ENCODE data around the gene TOGARAM1. TPM values are rescaled to one million over a fixed set of nuclear protein-coding genes. Genes with fewer than 3 reads are reported as not detected.

The TOGARAM1 gene
- total and polyA plus RNA-seq, 9 of the 15 experiments (the other 6 are each of a cell fraction or from before 2014, with no cell fraction given), result 1.3 to 6.4 (median 3.7) TPM

DNA sequence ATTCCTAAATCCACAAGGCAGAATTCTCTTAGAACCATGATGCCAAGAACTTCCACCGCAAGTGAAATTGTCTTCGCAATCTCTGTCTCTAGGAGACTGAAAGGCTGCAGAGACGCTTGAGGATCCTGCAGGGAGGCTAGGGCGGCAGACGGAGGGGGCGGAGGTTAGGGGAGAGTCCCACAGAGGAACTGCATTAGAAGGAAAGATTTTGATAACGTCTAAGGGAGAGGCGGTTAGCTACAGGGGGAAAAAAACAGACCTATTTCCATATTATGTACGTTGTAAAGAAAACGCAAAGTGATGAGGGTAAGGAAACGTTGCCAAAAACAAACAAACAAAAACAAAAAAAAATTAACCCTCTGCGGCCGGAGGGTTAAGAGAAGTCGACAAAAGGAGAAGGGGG, 838 bp upstream of the TOGARAM1 start (continued):
- no peak for TF ChIP-seq ZNF584 (CRISPR knock-in tag; IDR thresholded peaks at IDR 0.05; ENCODE audit: low read depth)
- TF ChIP-seq SPI1 (IDR thresholded peaks at IDR 0.05; ENCODE audit: borderline replicate concordance, low read depth, low read length), result peak; percentile 62; the same call in 1 of the 2 replicates
- no peak for TF ChIP-seq FOXP1 (CRISPR knock-in tag; IDR thresholded peaks at IDR 0.05)
- TF ChIP-seq, protein P1, sequence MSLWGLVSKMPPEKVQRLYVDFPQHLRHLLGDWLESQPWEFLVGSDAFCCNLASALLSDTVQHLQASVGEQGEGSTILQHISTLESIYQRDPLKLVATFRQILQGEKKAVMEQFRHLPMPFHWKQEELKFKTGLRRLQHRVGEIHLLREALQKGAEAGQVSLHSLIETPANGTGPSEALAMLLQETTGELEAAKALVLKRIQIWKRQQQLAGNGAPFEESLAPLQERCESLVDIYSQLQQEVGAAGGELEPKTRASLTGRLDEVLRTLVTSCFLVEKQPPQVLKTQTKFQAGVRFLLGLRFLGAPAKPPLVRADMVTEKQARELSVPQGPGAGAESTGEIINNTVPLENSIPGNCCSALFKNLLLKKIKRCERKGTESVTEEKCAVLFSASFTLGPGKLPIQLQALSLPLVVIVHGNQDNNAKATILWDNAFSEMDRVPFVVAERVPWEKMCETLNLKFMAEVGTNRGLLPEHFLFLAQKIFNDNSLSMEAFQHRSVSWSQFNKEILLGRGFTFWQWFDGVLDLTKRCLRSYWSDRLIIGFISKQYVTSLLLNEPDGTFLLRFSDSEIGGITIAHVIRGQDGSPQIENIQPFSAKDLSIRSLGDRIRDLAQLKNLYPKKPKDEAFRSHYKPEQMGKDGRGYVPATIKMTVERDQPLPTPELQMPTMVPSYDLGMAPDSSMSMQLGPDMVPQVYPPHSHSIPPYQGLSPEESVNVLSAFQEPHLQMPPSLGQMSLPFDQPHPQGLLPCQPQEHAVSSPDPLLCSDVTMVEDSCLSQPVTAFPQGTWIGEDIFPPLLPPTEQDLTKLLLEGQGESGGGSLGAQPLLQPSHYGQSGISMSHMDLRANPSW (CRISPR knock-in tag; IDR thresholded peaks at IDR 0.05), result no peak
- no peak for TF ChIP-seq ZNF224 (CRISPR knock-in tag; IDR thresholded peaks at IDR 0.05)
- TF ChIP-seq ZNF253 (CRISPR knock-in tag; conservative IDR thresholded peaks at IDR 0.05), result no peak
- TF ChIP-seq ZNF586 (CRISPR knock-in tag; conservative IDR thresholded peaks at IDR 0.05), result no peak
- TF ChIP-seq, protein P2, sequence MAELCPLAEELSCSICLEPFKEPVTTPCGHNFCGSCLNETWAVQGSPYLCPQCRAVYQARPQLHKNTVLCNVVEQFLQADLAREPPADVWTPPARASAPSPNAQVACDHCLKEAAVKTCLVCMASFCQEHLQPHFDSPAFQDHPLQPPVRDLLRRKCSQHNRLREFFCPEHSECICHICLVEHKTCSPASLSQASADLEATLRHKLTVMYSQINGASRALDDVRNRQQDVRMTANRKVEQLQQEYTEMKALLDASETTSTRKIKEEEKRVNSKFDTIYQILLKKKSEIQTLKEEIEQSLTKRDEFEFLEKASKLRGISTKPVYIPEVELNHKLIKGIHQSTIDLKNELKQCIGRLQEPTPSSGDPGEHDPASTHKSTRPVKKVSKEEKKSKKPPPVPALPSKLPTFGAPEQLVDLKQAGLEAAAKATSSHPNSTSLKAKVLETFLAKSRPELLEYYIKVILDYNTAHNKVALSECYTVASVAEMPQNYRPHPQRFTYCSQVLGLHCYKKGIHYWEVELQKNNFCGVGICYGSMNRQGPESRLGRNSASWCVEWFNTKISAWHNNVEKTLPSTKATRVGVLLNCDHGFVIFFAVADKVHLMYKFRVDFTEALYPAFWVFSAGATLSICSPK (IDR thresholded peaks at IDR 0.05; ENCODE audit: borderline replicate concordance), result 0 out of 2 replicates have a peak, but pooled peaks have one; percentile 36
- no peak for TF ChIP-seq ZNF232 (CRISPR knock-in tag; IDR thresholded peaks at IDR 0.05)
- TF ChIP-seq, protein P3, sequence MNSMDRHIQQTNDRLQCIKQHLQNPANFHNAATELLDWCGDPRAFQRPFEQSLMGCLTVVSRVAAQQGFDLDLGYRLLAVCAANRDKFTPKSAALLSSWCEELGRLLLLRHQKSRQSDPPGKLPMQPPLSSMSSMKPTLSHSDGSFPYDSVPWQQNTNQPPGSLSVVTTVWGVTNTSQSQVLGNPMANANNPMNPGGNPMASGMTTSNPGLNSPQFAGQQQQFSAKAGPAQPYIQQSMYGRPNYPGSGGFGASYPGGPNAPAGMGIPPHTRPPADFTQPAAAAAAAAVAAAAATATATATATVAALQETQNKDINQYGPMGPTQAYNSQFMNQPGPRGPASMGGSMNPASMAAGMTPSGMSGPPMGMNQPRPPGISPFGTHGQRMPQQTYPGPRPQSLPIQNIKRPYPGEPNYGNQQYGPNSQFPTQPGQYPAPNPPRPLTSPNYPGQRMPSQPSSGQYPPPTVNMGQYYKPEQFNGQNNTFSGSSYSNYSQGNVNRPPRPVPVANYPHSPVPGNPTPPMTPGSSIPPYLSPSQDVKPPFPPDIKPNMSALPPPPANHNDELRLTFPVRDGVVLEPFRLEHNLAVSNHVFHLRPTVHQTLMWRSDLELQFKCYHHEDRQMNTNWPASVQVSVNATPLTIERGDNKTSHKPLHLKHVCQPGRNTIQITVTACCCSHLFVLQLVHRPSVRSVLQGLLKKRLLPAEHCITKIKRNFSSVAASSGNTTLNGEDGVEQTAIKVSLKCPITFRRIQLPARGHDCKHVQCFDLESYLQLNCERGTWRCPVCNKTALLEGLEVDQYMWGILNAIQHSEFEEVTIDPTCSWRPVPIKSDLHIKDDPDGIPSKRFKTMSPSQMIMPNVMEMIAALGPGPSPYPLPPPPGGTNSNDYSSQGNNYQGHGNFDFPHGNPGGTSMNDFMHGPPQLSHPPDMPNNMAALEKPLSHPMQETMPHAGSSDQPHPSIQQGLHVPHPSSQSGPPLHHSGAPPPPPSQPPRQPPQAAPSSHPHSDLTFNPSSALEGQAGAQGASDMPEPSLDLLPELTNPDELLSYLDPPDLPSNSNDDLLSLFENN (IDR thresholded peaks at IDR 0.05; ENCODE audit: low read depth in 2 of 2, low read length in 2 of 2), result no peak
- TF ChIP-seq, protein P4, sequence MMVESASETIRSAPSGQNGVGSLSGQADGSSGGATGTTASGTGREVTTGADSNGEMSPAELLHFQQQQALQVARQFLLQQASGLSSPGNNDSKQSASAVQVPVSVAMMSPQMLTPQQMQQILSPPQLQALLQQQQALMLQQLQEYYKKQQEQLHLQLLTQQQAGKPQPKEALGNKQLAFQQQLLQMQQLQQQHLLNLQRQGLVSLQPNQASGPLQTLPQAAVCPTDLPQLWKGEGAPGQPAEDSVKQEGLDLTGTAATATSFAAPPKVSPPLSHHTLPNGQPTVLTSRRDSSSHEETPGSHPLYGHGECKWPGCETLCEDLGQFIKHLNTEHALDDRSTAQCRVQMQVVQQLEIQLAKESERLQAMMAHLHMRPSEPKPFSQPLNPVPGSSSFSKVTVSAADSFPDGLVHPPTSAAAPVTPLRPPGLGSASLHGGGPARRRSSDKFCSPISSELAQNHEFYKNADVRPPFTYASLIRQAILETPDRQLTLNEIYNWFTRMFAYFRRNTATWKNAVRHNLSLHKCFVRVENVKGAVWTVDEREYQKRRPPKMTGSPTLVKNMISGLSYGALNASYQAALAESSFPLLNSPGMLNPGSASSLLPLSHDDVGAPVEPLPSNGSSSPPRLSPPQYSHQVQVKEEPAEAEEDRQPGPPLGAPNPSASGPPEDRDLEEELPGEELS (CRISPR knock-in tag; IDR thresholded peaks at IDR 0.05; ENCODE audit: borderline replicate concordance), result no peak
- TF ChIP-seq KHSRP (IDR thresholded peaks at IDR 0.05), result 0 out of 2 replicates have a peak, but pooled peaks have one; percentile 33
- peak; percentile 47; the same call in 1 of the 2 replicates for TF ChIP-seq CC2D1A (IDR thresholded peaks at IDR 0.05)
- peak in 1 of 2 experiments; percentile 38; a peak in 1 of 4 replicates for TF ChIP-seq RCOR1 (IDR thresholded peaks at IDR 0.05; ENCODE audit: borderline replicate concordance in 1 of 2, low read depth in 2 of 2, low read length in 2 of 2)
- TF ChIP-seq RFX1 (IDR thresholded peaks at IDR 0.05), result peak; percentile 82
- peak in 1 of 2 experiments; percentile 72; a peak in 1 of 4 replicates for TF ChIP-seq SRF (CRISPR knock-in tag; IDR thresholded peaks at IDR 0.05)
- TF ChIP-seq ZNF644 (tag; IDR thresholded peaks at IDR 0.05; ENCODE audit: low read depth), result no peak
